GM19238 (cell line): ENCODE measurements around the gene TBPL2.

ENCODE experiments used
- DNase-seq: peaks from one replicate; pipeline ENCODE4 v3.0.0; 2011; ENCODE audit warnings: low spot score; ENCODE audit not compliant: insufficient read length

Gene TBPL2

GRCh38 chr14:55366271-55366670, 74.1 kb downstream of the TBPL2 start:
- no peak for DNase-seq
